Lower leg skin (tissue), 3 donors: ENCODE measurements around the gene PARL.

Source experiments
- CTCF ChIP-seq, 3 donors: fragments of 450-650 bp; IDR thresholded peaks; one replicate each; pipeline ENCODE4 v1.5.1; 2016; ENCODE audit warnings: antibody characterized with exemption in 3 of 3, mild to moderate bottlenecking in 3 of 3, moderate library complexity in 2 of 3
- POLR2A ChIP-seq, 2 donors: fragments of 450-650 bp; IDR thresholded peaks; one replicate each; pipeline ENCODE4 v1.6.1; 2016 to 2017; ENCODE audit warnings: antibody characterized with exemption in 2 of 2, mild to moderate bottlenecking in 1 of 2, moderate library complexity in 1 of 2

DNA sequence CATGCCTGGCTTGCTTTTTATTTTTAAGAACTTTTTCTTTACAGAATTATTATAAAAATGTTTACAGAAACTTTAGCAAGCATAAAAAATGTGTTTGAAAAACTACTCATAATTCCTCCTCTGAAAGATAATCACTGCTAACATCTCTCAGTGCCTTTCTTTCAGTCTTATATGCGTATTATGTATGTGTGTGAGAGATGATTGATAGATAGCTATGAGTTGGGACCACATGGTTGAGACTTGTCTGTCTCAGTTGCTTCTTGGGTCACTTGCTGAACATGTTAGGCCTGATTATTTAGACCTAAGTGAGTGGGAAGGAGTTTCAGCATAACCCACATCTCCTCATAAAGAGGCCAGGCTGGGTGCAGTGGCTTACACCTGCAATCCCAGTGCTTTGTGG is 70.4 kb downstream of the PARL start:
- TF ChIP-seq CTCF (IDR thresholded peaks at IDR 0.05): no peak
- no peak for TF ChIP-seq POLR2A (IDR thresholded peaks at IDR 0.05)
